Measurements from ENCODE around the gene ASIC1.

ASIC1 gene

GRCh38 chr12:50087995-50088394, 30.6 kb downstream of the ASIC1 start:
- H3K27me3 ChIP-seq (ENCODE audit: insufficient read depth, low read length), result no peaks in the 10 kb centered on the region
- no peak overlapping the region for H3K4me2 ChIP-seq (ENCODE audit: low read length)
- H3K36me3 ChIP-seq (ENCODE audit: insufficient read depth, low read length), result peaks cover 56% of the 10 kb centered on the region
- no peak overlapping the region for H2AFZ ChIP-seq (ENCODE audit: low read length)
- TF ChIP-seq EZH2 (IDR thresholded peaks at IDR 0.05; ENCODE audit: borderline replicate concordance, low read length), result no peak
- no peak for TF ChIP-seq CTCF (IDR thresholded peaks at IDR 0.05; ENCODE audit: low read length)
- no peaks in the 10 kb centered on the region for H3F3A ChIP-seq (ENCODE audit: insufficient read depth, low read length)
- H3K9me2 ChIP-seq (ENCODE audit: low read depth, low read length), result no peaks in the 10 kb centered on the region
- no peak overlapping the region for H3K4me3 ChIP-seq (ENCODE audit: low read depth, low read length, poor library complexity, severe bottlenecking)
- H3K79me2 ChIP-seq (ENCODE audit: insufficient read depth, low read length), result no peaks in the 10 kb centered on the region
- peaks cover 10% of the 10 kb centered on the region for H3K4me1 ChIP-seq (ENCODE audit: insufficient read depth, low read length, severe bottlenecking)
- no peak overlapping the region for H3K9ac ChIP-seq (ENCODE audit: low read length)
- no peaks in the 10 kb centered on the region for H4K20me1 ChIP-seq (ENCODE audit: insufficient read depth, low read length)
- H3K27ac ChIP-seq (ENCODE audit: low read depth, low read length, poor library complexity, severe bottlenecking), result peak overlapping the region; percentile 37
- H3K9me3 ChIP-seq (ENCODE audit: low read length), result no peaks in the 10 kb centered on the region

GRCh38 chr12:50088577-50089335, 31.4 kb downstream of the ASIC1 start:
- H3K36me3 ChIP-seq (ENCODE audit: insufficient read depth, low read length), result peaks cover 61% of the 10 kb centered on the region

GRCh38 chr12:50089730-50090129, 32.3 kb downstream of the ASIC1 start:
- peaks cover 5% of the 10 kb centered on the region for H3K4me1 ChIP-seq (ENCODE audit: insufficient read depth, low read length, severe bottlenecking)
- H3K9me3 ChIP-seq (ENCODE audit: low read length), result no peaks in the 10 kb centered on the region
- no peaks in the 10 kb centered on the region for H4K20me1 ChIP-seq (ENCODE audit: insufficient read depth, low read length)
- TF ChIP-seq CTCF (IDR thresholded peaks at IDR 0.05; ENCODE audit: low read length) (no peak), EZH2 (IDR thresholded peaks at IDR 0.05; ENCODE audit: borderline replicate concordance, low read length) (no peak)
- H3K4me3 ChIP-seq (ENCODE audit: low read depth, low read length, poor library complexity, severe bottlenecking), result no peak overlapping the region
- H3K9ac ChIP-seq (ENCODE audit: low read length), result no peak overlapping the region
- H3K27me3 ChIP-seq (ENCODE audit: insufficient read depth, low read length), result no peaks in the 10 kb centered on the region
- H3K9me2 ChIP-seq (ENCODE audit: low read depth, low read length), result no peaks in the 10 kb centered on the region
- H3K4me2 ChIP-seq (ENCODE audit: low read length), result no peak overlapping the region
- no peaks in the 10 kb centered on the region for H3F3A ChIP-seq (ENCODE audit: insufficient read depth, low read length)
- H3K36me3 ChIP-seq (ENCODE audit: insufficient read depth, low read length), result peaks cover 71% of the 10 kb centered on the region
- H3K27ac ChIP-seq (ENCODE audit: low read depth, low read length, poor library complexity, severe bottlenecking), result no peak overlapping the region
- no peak overlapping the region for H2AFZ ChIP-seq (ENCODE audit: low read length)
- H3K79me2 ChIP-seq (ENCODE audit: insufficient read depth, low read length), result no peaks in the 10 kb centered on the region

More at GRCh38 chr12:50088577-50089335, 31.4 kb downstream of the ASIC1 start:
- H3K27ac ChIP-seq (ENCODE audit: low read depth, low read length, poor library complexity, severe bottlenecking), result peak overlapping the region; percentile 37
- H3K4me1 ChIP-seq (ENCODE audit: insufficient read depth, low read length, severe bottlenecking), result peaks cover 10% of the 10 kb centered on the region
- H3K27me3 ChIP-seq (ENCODE audit: insufficient read depth, low read length), result no peaks in the 10 kb centered on the region
- H3K9me2 ChIP-seq (ENCODE audit: low read depth, low read length), result no peaks in the 10 kb centered on the region
- H3K79me2 ChIP-seq (ENCODE audit: insufficient read depth, low read length), result no peaks in the 10 kb centered on the region
- no peaks in the 10 kb centered on the region for H3K9me3 ChIP-seq (ENCODE audit: low read length)
- H3K4me3 ChIP-seq (ENCODE audit: low read depth, low read length, poor library complexity, severe bottlenecking), result no peak overlapping the region
- no peaks in the 10 kb centered on the region for H4K20me1 ChIP-seq (ENCODE audit: insufficient read depth, low read length)
- no peak overlapping the region for H3K4me2 ChIP-seq (ENCODE audit: low read length)
- H3K9ac ChIP-seq (ENCODE audit: low read length), result no peak overlapping the region
- TF ChIP-seq EZH2 (IDR thresholded peaks at IDR 0.05; ENCODE audit: borderline replicate concordance, low read length) (no peak), CTCF (IDR thresholded peaks at IDR 0.05; ENCODE audit: low read length) (peak; percentile 93)
- H2AFZ ChIP-seq (ENCODE audit: low read length), result no peak overlapping the region
- no peaks in the 10 kb centered on the region for H3F3A ChIP-seq (ENCODE audit: insufficient read depth, low read length)

Measured in OCI-LY1 (cell line).